BE2C (cell line): ENCODE data around the gene N4BP2L2.
"Not testable (repeated sequence)": the region's sequence is repeated elsewhere in the genome, so short reads cannot be mapped to it uniquely, and the experiment has no call there.

Source experiments
- DNase-seq: peaks from one replicate; pipeline ENCODE4 v3.0.0-alpha.2; 2020
- H3K27me3 ChIP-seq: fragments of 250-450 bp; sonication (Bioruptor Pico); 2 replicates; pipeline ENCODE4 v1.5.1; 2020; ENCODE audit warnings: mild to moderate bottlenecking
- H3K36me3 ChIP-seq: fragments of 250-450 bp; sonication (Bioruptor Pico); 2 replicates; pipeline ENCODE4 v1.5.1; 2020; ENCODE audit warnings: mild to moderate bottlenecking
- H3K4me1 ChIP-seq: fragments of 250-450 bp; sonication (Bioruptor Pico); 2 replicates; pipeline ENCODE4 v1.5.1; 2020
- H3K4me3 ChIP-seq: 2 replicates; pipeline ENCODE4 v1.5.1; 2011; ENCODE audit warnings: low read depth, low read length
- H3K9me3 ChIP-seq: fragments of 250-450 bp; sonication (Bioruptor Pico); 2 replicates; pipeline ENCODE4 v1.5.1; 2020
- TF ChIP-seq, protein P1 (sequence below): IDR thresholded peaks from 2 replicates; pipeline ENCODE4 v1.5.1; 2012; ENCODE audit warnings: mild to moderate bottlenecking, low read depth, low read length

The N4BP2L2 gene

DNA sequence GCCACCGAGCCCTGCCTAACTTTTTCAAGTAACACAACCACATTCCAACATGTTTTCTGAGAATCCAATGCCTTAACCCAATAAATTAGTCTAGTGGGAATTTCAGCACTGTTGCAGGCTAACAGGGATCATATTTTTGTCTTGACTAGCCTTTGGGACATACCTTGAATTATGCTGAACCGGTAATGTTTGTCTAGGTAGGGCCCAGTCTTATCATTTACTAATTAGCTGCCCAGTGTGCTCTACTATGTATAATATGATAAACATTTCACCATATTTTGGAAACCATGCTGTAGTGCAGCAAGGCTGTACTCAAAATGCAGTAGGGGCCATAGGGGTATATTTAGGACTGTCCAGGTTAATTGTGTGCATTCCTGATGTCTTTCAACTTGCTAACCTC is 44.4 kb upstream of the N4BP2L2 start:
- no peaks in the 10 kb centered on the region for H3K4me1 ChIP-seq
- no peaks in the 10 kb centered on the region; the same call in 1 of the 2 replicates for H3K36me3 ChIP-seq
- TF ChIP-seq, protein P1, sequence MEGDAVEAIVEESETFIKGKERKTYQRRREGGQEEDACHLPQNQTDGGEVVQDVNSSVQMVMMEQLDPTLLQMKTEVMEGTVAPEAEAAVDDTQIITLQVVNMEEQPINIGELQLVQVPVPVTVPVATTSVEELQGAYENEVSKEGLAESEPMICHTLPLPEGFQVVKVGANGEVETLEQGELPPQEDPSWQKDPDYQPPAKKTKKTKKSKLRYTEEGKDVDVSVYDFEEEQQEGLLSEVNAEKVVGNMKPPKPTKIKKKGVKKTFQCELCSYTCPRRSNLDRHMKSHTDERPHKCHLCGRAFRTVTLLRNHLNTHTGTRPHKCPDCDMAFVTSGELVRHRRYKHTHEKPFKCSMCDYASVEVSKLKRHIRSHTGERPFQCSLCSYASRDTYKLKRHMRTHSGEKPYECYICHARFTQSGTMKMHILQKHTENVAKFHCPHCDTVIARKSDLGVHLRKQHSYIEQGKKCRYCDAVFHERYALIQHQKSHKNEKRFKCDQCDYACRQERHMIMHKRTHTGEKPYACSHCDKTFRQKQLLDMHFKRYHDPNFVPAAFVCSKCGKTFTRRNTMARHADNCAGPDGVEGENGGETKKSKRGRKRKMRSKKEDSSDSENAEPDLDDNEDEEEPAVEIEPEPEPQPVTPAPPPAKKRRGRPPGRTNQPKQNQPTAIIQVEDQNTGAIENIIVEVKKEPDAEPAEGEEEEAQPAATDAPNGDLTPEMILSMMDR, result no peak
- H3K9me3 ChIP-seq, result peaks cover under 1% of the 10 kb centered on the region; the same call in 1 of the 2 replicates
- DNase-seq, result no peak
- no peak overlapping the region for H3K4me3 ChIP-seq
- H3K27me3 ChIP-seq, result no peaks in the 10 kb centered on the region

DNA sequence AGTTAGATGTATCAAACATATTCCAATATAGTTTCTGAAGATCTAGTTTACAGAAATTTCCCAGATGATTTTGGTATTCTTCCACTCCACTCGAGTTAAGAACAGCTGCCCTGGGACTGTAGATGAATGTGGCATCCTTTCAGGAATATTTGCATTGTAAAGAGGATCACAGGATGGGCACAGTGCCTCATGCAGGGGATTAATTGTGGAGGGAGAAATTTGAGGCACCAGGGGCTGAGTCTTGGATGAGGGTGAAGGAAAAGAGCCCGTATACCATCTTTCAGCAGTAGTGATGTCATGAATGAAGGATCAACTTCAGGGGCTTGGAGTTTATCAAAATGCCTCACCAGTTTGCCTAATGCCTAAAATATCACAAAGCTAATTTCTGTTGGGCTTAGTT is 43.7 kb upstream of the N4BP2L2 start:
- Histone ChIP-seq H3K27me3 (no peaks in the 10 kb centered on the region), H3K4me3 (no peak overlapping the region), H3K9me3 (peaks cover 3% of the 10 kb centered on the region; the same call in 1 of the 2 replicates), H3K4me1 (no peaks in the 10 kb centered on the region), H3K36me3 (no peaks in the 10 kb centered on the region; the same call in 1 of the 2 replicates)
- TF ChIP-seq, protein P1, result no peak
- DNase-seq, result no peak

DNA sequence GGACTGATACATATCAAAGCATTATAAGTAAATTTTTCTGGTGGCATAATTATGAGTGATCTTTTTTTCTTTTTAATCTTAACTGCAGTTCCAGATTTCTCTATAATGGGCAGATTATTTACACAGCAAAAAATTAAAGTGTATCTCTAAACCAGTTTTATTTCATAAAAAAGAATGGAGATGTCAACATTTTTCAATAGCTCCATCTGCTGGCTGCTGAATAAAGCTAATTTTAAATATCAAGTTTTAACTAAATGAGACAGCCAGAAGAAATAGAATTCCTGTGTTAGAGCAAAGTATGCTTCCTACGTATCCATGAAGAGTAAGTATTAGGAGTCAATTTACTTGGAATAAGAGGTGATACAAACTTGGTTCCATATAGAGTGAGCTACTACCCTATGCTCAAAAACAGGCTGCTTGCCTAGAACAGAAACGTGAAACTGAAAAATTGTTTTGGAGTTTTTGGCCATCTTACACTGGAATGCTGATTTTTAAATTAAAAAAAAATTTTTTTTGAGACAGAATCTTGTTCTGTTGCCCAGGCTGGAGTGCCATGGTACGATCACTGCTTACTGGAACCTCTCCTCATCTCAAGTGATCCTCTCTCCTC is 42.7 kb upstream of the N4BP2L2 start:
- TF ChIP-seq, protein P1, result peak; percentile 52
- Histone ChIP-seq H3K4me3 (no peak overlapping the region), H3K9me3 (peaks cover 3% of the 10 kb centered on the region; the same call in 1 of the 2 replicates), H3K36me3 (no peaks in the 10 kb centered on the region), H3K27me3 (no peaks in the 10 kb centered on the region), H3K4me1 (no peaks in the 10 kb centered on the region)
- DNase-seq, result no peak

DNA sequence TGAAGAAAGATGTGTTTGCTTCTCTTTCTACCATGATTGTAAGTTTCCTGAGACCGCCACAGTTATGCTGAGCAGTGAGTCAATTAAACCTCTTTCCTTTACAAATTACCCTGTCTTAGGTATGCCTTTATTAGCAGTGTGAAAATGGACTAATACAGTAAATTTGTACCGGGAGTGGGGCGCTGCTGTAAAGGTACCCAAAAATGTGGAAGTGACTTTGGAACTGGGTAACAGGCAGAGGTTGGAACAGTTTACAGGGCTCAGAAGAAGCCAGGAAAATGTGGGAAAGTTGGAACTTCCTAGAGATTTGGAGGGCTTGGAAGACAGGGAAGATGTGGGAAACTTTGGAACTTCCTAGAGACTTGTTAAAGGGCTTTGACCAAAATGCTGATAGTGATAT is 38.4 kb upstream of the N4BP2L2 start:
- DNase-seq, result no peak
- Histone ChIP-seq H3K4me3 (no peak overlapping the region), H3K27me3 (no peaks in the 10 kb centered on the region), H3K9me3 (peaks cover 3% of the 10 kb centered on the region; the same call in 1 of the 2 replicates), H3K4me1 (no peaks in the 10 kb centered on the region), H3K36me3 (no peaks in the 10 kb centered on the region)
- TF ChIP-seq, protein P1, result no peak

DNA sequence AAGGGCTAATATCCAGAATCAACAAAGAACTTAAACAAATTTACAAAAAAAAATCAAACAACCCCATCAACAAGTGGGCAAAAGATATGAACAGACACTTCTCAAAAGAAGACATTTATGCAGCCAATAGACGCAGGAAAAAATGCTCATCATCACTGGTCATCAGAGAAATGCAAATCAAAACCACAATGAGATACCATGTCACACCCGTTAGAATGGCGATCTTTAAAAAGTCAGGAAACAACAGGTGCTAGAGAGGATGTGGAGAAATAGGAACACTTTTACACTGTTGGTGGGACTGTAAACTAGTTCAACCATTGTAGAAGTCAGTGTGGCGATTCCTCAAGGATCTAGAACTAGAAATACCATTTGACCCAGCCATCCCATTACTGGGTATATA is 37.1 kb upstream of the N4BP2L2 start:
- not testable (repeated sequence) for H3K27me3 ChIP-seq, DNase-seq, H3K4me1 ChIP-seq, H3K4me3 ChIP-seq, H3K9me3 ChIP-seq, H3K36me3 ChIP-seq

DNA sequence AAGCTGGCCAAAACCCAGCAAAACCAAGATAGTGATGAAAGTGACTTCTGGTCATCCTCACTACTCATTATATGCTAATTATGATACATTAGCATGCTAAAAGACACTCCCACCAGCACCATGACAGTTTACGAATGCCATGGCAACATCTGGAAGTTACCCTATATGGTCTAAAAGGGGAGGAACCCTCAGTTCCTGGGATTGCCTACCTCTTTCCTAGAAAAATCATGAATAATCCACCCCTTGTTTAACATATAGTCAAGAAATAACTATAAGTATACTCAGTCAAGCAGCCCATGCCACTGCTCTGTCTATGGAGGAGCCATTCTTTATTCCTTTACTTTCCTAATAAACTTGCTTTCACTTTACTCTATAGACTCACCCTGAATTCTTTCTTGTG is 22.2 kb upstream of the N4BP2L2 start:
- H3K27me3 ChIP-seq, H3K9me3 ChIP-seq, H3K4me3 ChIP-seq, H3K4me1 ChIP-seq, DNase-seq, H3K36me3 ChIP-seq: not testable (repeated sequence)

DNA sequence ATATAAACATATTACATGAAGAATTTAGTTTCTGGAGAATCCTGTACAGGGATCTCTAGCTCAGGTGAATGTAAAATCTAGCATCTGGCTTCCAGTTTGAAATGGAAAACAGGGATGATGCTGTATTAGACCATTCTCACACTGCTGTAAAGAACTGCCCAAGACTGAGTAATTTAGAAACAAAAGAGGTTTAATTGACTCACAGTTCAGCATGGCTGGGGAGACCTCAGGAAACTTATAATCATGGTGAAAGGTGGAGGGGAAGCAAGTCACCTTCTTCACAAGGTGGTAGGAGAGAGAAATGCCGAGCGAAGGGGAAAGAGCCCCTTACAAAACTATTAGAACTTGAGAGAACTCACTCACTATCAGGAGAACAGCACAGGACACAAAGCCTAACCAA is 17.0 kb upstream of the N4BP2L2 start:
- TF ChIP-seq, protein P1, result no peak
- Histone ChIP-seq H3K27me3 (no peaks in the 10 kb centered on the region), H3K36me3 (no peaks in the 10 kb centered on the region), H3K9me3 (no peaks in the 10 kb centered on the region), H3K4me1 (no peaks in the 10 kb centered on the region), H3K4me3 (no peak overlapping the region)
- DNase-seq, result no peak
